HG03108 (cell line): ENCODE results near the gene HOXB3.

Source experiments
- ATAC-seq: cut with Tn5 transposase; IDR thresholded peaks from one replicate; pipeline ENCODE4 v1.9.1; 2021; ENCODE audit warnings: moderate library complexity; ENCODE audit not compliant: unreplicated experiment

HOXB3 gene

DNA sequence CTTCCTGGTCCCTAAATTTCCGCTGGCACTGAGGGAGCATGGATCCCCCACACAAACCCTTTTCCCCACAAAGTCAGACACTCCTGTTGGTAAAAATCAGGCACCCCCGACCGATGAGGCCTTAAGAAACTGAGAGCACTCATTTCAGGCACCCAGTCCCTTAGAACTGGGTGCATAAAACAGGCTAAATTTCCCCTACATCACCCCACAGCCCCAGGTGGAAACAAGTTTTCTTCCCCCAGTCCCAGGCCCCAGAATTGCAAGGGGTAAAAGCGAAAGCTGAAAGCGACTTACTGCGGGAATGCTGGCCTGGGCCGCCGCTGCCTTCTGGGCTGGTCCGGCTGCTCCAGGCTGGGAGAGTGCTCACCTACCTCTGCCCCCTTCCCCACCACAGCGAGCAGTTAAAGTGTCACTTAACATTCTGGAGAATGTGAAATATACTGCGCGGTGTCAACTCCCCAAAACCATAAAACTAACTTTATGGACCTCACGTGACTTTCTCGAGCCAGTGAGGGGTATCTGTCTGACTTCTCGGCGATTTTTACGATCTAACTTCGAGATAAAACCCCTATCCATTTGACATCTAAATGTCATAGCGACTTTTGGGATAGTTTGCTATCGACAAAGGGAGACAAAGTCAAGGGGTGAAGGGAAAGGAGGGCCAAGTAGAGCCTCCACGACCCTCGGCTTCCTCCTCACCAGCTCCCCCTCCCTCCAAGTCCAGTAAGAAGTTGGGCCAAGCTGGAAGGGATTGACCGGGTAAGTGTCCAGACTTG, at the start of gene HOXB3:
Gene HOXB3 (minus strand): TSS at position 411 of the 776 bp plus-strand sequence. CDS start 37,767 bp downstream, outside the sequence.
- no peak for ATAC-seq

GRCh38 chr17:48639136-48639535, 49.1 kb upstream of the HOXB3 start:
- no peak for ATAC-seq

- ATAC-seq, result no peak
Measured at GRCh38 chr17:48637323-48638260, 47.6 kb upstream of the HOXB3 start.

DNA sequence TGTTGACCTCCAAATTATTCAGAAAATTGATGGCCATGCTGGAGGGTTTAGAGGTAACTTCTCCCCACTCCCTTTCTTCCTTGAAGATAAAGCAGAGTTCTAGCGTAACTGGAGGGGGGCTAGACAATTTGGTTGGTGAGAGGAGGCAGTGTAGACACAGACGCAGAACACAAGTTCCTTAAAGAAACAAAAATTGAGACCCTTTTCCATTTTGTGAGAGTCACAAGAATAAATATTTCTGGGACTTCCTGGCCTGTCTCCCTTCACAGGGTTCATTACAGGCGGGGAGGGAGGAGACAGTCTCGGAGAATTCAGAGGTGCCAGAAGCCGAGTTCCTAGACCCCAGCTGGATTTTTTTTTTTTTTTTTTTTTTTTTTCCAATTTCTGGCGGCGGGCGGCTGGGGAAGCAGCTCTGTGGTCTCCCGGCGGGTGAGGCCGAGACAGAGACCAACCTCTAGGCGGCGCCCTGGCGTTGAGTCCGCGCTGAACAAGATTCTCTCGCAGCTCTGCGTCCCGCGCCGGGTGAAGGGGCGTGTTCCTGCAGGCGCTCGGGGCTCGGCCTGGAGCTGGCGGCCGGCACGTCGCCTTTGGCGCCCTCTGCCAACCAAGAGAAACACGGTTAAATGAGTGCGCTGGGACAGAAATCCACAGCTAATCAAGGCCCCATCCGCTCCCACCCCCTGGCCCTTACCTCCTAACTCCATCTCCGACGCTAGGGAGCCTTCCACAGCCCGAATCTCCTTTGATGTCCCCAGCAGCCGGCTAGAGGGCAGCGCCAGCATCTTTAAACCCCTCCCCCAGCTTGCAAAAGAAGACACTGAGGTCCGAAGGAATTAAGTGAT, 46.4 kb upstream of the HOXB3 start:
- peak; percentile 52 for ATAC-seq

DNA sequence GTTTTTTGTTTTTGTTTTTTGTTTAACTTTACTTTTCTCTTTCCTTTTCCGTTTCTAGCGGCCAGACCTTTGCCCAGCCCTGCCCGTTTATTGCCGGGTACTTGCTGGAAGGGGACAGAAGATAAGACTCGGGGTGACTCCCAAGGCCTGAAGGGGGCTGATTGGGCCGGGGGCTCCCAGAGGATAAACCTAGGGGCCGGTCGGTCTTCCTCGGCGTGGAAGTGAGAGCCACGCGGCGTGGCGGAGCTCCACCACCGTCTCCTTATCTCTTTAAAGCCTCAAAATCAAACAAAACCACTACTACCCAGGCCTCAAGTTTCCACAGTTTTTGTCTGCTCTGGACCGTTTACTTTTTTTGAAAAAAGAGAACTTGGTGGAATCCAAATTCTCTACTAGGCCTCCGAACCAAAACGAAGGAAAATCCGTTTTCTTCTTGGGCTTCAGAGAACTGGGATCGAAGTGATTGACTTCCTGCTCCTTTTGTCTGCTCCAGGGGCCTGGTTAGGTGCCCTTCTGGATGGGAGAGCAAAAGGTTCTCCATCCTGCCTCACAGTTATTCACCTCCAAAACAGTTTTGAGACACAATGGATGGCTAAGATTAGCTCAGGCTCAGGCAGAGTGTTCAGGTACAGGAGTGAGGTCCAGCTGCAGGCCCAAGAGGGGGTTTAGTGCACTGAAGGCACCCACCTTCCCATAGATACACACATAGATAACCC, 44.6 kb upstream of the HOXB3 start:
- no peak for ATAC-seq

GRCh38 chr17:48633266-48633677, 43.2 kb upstream of the HOXB3 start:
- ATAC-seq, result no peak

GRCh38 chr17:48632579-48633265, 42.7 kb upstream of the HOXB3 start:
- ATAC-seq, result no peak

DNA sequence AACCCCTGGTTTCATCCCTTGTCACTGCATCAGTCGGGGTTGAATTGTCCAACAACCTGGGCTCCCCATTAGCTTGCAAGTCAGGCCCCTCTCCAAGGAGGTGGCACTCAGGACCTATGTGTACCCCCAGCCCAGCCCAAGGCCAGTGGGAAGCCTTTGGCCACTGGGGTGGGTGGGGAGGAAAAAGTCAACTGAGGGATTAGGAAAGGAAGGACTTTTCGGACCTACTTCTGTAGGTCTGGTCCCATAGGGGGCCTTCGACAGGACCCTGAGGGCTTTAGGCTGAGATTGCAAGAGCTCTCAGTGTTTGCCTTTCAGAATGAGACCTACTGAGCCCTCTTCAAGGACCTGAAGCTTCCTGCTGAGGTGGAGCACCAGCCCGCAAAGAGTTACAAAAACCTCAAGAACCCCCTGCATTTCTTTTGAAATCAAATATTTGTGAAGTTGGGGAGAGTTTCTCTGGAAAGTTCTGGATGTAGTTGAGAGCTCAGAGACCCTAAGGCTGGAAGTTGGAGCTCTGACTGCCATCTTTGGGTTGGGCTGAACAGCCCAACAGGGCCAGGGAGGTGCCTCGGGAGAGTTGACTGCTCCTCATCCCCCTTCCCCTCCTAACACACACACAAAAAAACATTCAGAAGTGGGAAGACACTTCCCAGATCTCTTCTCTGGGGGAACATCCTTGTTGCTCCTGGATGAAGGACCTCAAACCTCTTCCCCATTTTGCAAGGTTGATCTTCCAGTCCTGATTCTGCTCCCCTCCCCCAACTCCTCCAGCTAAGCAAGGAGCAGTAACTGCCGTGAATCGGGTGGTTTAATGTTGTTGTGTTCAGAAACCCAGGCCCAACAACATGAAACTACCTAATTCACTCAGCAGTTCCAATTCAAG, 41.9 kb upstream of the HOXB3 start:
- ATAC-seq, result no peak

GRCh38 chr17:48630925-48631692, 41.1 kb upstream of the HOXB3 start:
- no peak for ATAC-seq

DNA sequence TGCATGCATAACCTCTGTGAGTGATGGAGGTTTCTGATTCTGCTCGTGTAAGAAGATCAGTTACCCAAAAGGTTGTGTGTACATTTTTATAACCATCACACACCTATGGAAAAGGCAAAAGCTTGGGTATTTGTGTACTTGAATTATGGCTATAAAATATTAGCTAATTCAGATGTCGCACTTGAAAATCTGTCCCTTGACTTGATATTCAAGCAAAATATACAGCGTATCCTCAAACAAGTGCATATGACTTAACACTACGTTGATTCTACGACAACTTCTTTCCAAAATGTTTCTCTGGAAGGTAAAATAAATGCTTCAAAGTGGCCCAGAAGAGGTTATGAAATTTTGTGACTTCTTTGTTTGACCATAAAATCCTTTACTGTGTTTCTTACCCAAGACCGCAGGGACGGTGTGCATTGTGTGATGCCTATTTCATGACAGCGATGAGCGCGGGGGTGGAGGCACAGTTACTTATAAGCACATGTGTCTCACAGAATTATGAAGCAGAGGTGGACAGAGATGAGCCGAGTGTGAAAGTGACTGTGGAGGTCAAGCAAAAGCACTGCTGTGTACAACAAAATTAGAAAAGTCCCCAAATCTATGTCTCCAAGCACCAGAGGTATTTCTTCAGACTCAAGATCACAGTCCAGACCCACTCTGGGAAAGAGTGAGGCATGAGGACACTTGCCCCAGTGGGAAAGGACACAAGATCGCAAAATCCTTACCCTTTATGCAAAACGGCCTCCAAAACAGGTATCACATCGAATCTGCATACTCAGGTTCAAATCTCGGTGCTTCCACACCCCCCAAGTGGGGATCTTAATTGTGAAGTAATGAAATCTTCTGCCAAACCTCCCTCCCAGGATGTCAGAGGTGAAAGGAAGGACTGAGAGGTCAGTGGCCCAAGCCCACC, 40.2 kb upstream of the HOXB3 start:
- no peak for ATAC-seq

GRCh38 chr17:48629411-48629759, 39.3 kb upstream of the HOXB3 start:
- ATAC-seq, result no peak

DNA sequence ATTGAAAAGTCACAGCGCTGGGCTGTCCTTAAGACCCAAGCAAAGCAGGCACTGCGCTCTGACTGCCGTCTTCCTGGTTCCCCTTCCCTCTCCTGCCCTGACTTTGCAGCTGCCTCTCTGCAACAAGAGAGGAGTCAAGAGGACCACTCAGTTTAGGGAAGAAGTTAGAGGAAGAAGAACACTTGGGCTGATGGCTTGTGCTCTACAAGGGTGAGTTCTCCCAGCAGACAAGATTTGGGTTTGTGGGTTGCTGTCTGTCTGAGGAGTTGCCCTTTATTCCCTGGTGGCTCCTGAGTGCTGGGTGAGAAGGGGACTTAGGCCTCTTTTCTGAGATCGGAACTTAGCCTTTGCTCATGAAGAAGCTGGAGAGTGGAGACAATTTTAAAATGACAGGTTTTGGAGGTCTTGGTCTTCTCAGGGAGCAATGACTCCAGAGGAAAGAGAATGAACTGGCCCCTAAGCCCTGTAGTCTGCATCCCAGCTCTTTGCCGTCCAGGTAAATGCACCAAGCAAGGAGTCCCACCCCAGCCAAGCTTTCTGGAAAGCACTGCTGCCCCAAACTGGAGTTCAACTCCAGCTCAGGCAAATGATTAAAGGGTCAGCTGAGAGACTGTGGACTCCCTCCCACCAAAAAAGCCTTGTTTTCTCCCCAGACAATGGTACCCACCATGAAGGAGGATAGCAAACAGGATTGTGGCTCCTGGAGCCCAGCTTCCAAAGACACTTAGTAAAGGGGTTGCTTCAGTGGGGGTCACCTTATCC, 38.8 kb upstream of the HOXB3 start:
- no peak for ATAC-seq

DNA sequence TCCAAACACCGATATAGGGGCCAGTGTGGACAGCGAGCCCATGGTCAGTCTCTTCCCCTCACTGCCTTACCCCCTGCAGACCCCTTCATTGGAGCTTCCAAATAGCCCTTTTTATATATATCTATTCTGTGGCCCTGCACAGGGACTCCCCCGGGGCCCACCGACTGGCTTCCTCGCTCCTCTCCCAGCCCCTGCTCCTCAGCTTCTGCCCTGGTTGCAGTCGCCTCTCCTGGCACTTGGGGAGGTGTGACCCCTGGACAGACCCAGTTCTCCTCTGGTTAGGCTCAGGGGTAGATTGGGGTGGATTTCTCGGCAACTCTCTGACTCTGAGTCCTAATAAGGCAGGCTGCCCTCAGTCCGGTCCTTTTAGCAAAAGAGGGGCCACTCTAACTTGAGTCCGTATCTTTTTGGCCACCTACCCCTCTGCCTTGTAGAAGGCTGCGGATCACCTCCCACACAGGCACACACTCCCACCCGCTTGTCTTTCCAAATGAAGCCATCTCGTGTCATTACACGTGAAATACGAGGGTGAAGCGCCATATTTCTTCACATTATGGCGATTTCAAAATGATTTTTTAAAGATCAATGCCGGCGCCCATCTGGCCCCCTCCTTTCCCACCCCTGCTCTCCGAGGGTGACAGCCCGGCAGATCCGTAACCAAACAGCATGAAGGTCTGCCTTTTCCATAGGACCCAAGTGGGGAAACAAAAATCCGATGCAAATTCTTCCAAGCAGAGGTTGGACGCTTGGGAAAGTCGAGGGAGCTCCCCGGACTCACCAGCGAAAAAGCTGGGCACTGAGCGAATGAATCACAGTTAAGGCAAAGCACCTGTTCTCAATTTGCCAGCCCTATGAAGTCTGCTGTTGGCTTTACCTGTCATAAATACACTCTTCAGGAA, 37.8 kb upstream of the HOXB3 start:
- no peak for ATAC-seq

- ATAC-seq, result no peak
Measured at GRCh38 chr17:48627118-48627597, 37.1 kb upstream of the HOXB3 start.
